Keratinocyte (primary cell): ENCODE measurements around the gene KIF3A. TPM values are rescaled to one million over a fixed set of nuclear protein-coding genes. Genes with fewer than 3 reads are reported as not detected.

ENCODE experiments used
- DNase-seq: peaks from one replicate; pipeline ENCODE4 v3.0.0-alpha.2; 2011; ENCODE audit warnings: low read depth, missing footprints, low spot score
- FAIRE-seq: peaks from 2 replicates; lab custom pipeline; 2011; peaks lifted over from hg19 to GRCh38; lab: Jason Lieb, UNC
- H2AFZ ChIP-seq: 2 replicates; pipeline ENCODE4 v1.6.0; 2012; ENCODE audit warnings: low read length, control low read depth, inconsistent platforms; ENCODE audit not compliant: control insufficient read depth
- H3K27ac ChIP-seq: 2 replicates; pipeline ENCODE4 v1.5.1; 2011; ENCODE audit warnings: low read length; ENCODE audit not compliant: control insufficient read depth, insufficient read depth
- H3K27me3 ChIP-seq: 3 replicates; pipeline ENCODE4 v1.6.0; 2011; ENCODE audit warnings: low read length; ENCODE audit not compliant: control insufficient read depth, insufficient read depth; ENCODE audit errors: extremely low read depth
- H3K36me3 ChIP-seq, 2 experiments: 2 replicates in 1 of 2; 3 replicates in 1 of 2; pipeline ENCODE4 v1.5.1; 2011; ENCODE audit warnings: low read length in 2 of 2, mild to moderate bottlenecking in 1 of 2; ENCODE audit not compliant: control insufficient read depth in 2 of 2, insufficient read depth in 2 of 2; ENCODE audit errors: extremely low read depth in 1 of 2
- H3K4me1 ChIP-seq: 3 replicates; pipeline ENCODE4 v1.5.1; 2011; ENCODE audit warnings: low read length; ENCODE audit not compliant: control insufficient read depth, insufficient read depth; ENCODE audit errors: extremely low read depth
- H3K4me2 ChIP-seq: 3 replicates; pipeline ENCODE4 v1.6.0; 2011; ENCODE audit warnings: low read depth, low read length; ENCODE audit not compliant: control insufficient read depth, insufficient read depth; ENCODE audit errors: extremely low read depth
- H3K4me3 ChIP-seq, 3 experiments: fragments of 200-600 bp in 1 of 3; sonication (generic) in 1 of 3; 2 replicates in 2 of 3; 3 replicates in 1 of 3; pipeline ENCODE4 v1.5.1; 2011 to 2016; ENCODE audit warnings: low read length in 3 of 3, mild to moderate bottlenecking in 3 of 3, control low read depth in 2 of 3, inconsistent platforms in 1 of 3, low read depth in 1 of 3, mixed read lengths in 1 of 3, mixed run types in 1 of 3, moderate library complexity in 1 of 3; ENCODE audit not compliant: control insufficient read depth in 2 of 3, insufficient read depth in 2 of 3; ENCODE audit errors: extremely low read depth in 1 of 3
- H3K79me2 ChIP-seq: 2 replicates; pipeline ENCODE4 v1.6.0; 2012; ENCODE audit warnings: low read length; ENCODE audit not compliant: control insufficient read depth, insufficient read depth
- H3K9ac ChIP-seq: 3 replicates; pipeline ENCODE4 v1.6.0; 2011; ENCODE audit warnings: low read length; ENCODE audit not compliant: control insufficient read depth, insufficient read depth; ENCODE audit errors: extremely low read depth
- H3K9me1 ChIP-seq: 3 replicates; pipeline ENCODE4 v1.6.0; 2011; ENCODE audit warnings: low read length; ENCODE audit not compliant: control insufficient read depth, insufficient read depth; ENCODE audit errors: extremely low read depth
- H3K9me3 ChIP-seq: 2 replicates; pipeline ENCODE4 v1.5.1; 2012; ENCODE audit warnings: low read depth, low read length; ENCODE audit not compliant: control insufficient read depth
- H4K20me1 ChIP-seq: 3 replicates; pipeline ENCODE4 v1.6.0; 2011; ENCODE audit warnings: low read length; ENCODE audit not compliant: control insufficient read depth, insufficient read depth; ENCODE audit errors: extremely low read depth
- CTCF ChIP-seq, 3 experiments: IDR thresholded peaks in 1 of 3; conservative IDR thresholded peaks in 1 of 3; optimal IDR thresholded peaks in 1 of 3; 2 replicates in 2 of 3; 3 replicates in 1 of 3; pipeline versions ENCODE3 to v1.5.1; 2011; ENCODE audit warnings: low read length in 3 of 3, mild to moderate bottlenecking in 3 of 3, moderate library complexity in 2 of 3, control low read depth in 1 of 3, inconsistent platforms in 1 of 3; ENCODE audit not compliant: insufficient read depth in 2 of 3; ENCODE audit errors: extremely low read depth in 1 of 3
- EZH2 ChIP-seq: IDR thresholded peaks from one replicate; pipeline ENCODE4 v1.6.1; 2012; ENCODE audit warnings: inconsistent platforms, mild to moderate bottlenecking, low read length, moderate library complexity
- dilution Hi-C: fragments of 300-500 bp; cut with MboI; formaldehyde crosslinking; loops from one replicate; pipeline ENCODE4 v1.7.0; 2020; ENCODE audit warnings: low sequenced_read_pairs; ENCODE audit not compliant: extremely low pct_ligation_motif_present
- polyA plus RNA-seq, 5 experiments: library from polyadenylated mRNA; depleted of rRNA in 3 of 5; stranded (reverse) in 3 of 5; stranded (forward) in 1 of 5; unstranded in 1 of 5; fragments of >200 nt; gene quantifications; 1 replicate in 1 of 5; 2 replicates in 3 of 5; 3 replicates in 1 of 5; pipeline versions ENCODE4 v1.2.1 to v1.2.3, GENCODE V29; 2011 to 2012; ENCODE audit warnings: missing spikeins in 2 of 5, low read depth in 1 of 5, low replicate concordance in 1 of 5

KIF3A gene
- polyA plus RNA-seq, 1 donor (not counting 4 experiments of a cell fraction or from before 2014, with no cell fraction given) = 15.4 TPM

- TF ChIP-seq EZH2 = no peak
- no peak for TF ChIP-seq CTCF (optimal IDR thresholded peaks at IDR 0.05 in 1 of 3, IDR thresholded peaks at IDR 0.05 in 1 of 3, conservative IDR thresholded peaks at IDR 0.05 in 1 of 3; ENCODE audit: extremely low read depth in 1 of 3, insufficient read depth in 2 of 3, low read length in 3 of 3)
- FAIRE-seq (no peak), DNase-seq (no peak)
- no peaks in the 10 kb centered on the region for H3K79me2 ChIP-seq
- no peaks in the 10 kb centered on the region for H4K20me1 ChIP-seq
- dilution Hi-C loops = no loop called here
- H3K4me3 ChIP-seq = no peak overlapping the region
- H3K9me1 ChIP-seq = no peaks in the 10 kb centered on the region
- H3K27ac ChIP-seq = no peak overlapping the region
- no peaks in the 10 kb centered on the region for H3K36me3 ChIP-seq
- H3K4me2 ChIP-seq = no peak overlapping the region
- no peaks in the 10 kb centered on the region for H3K4me1 ChIP-seq
- no peaks in the 10 kb centered on the region for H3K9me3 ChIP-seq
- H2AFZ ChIP-seq = no peak overlapping the region
- H3K27me3 ChIP-seq = no peaks in the 10 kb centered on the region
- H3K9ac ChIP-seq = no peak overlapping the region
Observed at GRCh38 chr5:132684491-132684890, 52.9 kb downstream of the KIF3A start.

GRCh38 chr5:132681983-132682382, 55.4 kb downstream of the KIF3A start:
- Histone ChIP-seq H3K4me2 (no peak overlapping the region), H3K9ac (no peak overlapping the region), H3K9me1 (no peaks in the 10 kb centered on the region), H3K4me1 (peaks cover 6% of the 10 kb centered on the region), H3K27ac (no peak overlapping the region), H4K20me1 (no peaks in the 10 kb centered on the region), H3K27me3 (no peaks in the 10 kb centered on the region), H3K9me3 (no peaks in the 10 kb centered on the region), H3K79me2 (no peaks in the 10 kb centered on the region), H3K36me3 (no peaks in the 10 kb centered on the region), H3K4me3 (no peak overlapping the region), H2AFZ (no peak overlapping the region)
- dilution Hi-C loops = no loop called here
- no peak for TF ChIP-seq CTCF (optimal IDR thresholded peaks at IDR 0.05 in 1 of 3, IDR thresholded peaks at IDR 0.05 in 1 of 3, conservative IDR thresholded peaks at IDR 0.05 in 1 of 3; ENCODE audit: extremely low read depth in 1 of 3, insufficient read depth in 2 of 3, low read length in 3 of 3)
- TF ChIP-seq EZH2 = no peak
- DNase-seq = no peak
- FAIRE-seq = no peak
